HT-29 (cell line): ENCODE measurements around the gene MTMR2. TPM values are rescaled to one million over a fixed set of nuclear protein-coding genes. Genes with fewer than 3 reads are reported as not detected.

Source experiments
- DNase-seq: peaks from one replicate; pipeline ENCODE4 v3.0.0-alpha.2; 2015; ENCODE audit warnings: low spot score
- total RNA-seq: library from RNA; depleted of rRNA; stranded (reverse); fragments of >200 nt; shearing (Covaris generic); gene quantifications from 2 replicates; pipeline ENCODE4 v1.2.3, GENCODE V29; 2014

Gene MTMR2
- total RNA-seq, 1 experiment from 2014 or later, result 22.2 TPM

GRCh38 chr11:95918056-95918455 lies 5.9 kb downstream of the MTMR2 start:
- no peak for DNase-seq

GRCh38 chr11:95917193-95918036 lies 6.5 kb downstream of the MTMR2 start:
- DNase-seq, result peak; percentile 77

GRCh38 chr11:95916049-95916448 lies 7.9 kb downstream of the MTMR2 start:
- DNase-seq, result no peak

GRCh38 chr11:95915051-95915450 lies 8.9 kb downstream of the MTMR2 start:
- DNase-seq, result no peak

- no peak for DNase-seq
Observed at GRCh38 chr11:95913830-95914615, 9.9 kb downstream of the MTMR2 start.

GRCh38 chr11:95912902-95913560 lies 10.9 kb downstream of the MTMR2 start:
- no peak for DNase-seq

GRCh38 chr11:95911369-95911759 lies 12.5 kb downstream of the MTMR2 start:
- no peak for DNase-seq

GRCh38 chr11:95910638-95911368 lies 13.1 kb downstream of the MTMR2 start:
- DNase-seq, result no peak

- no peak for DNase-seq
Observed at GRCh38 chr11:95908826-95909225, 15.1 kb downstream of the MTMR2 start.

- no peak for DNase-seq
Observed at GRCh38 chr11:95907476-95907875, 16.4 kb downstream of the MTMR2 start.

GRCh38 chr11:95904009-95904650 lies 19.8 kb downstream of the MTMR2 start:
- DNase-seq, result no peak

- DNase-seq, result no peak
Observed at GRCh38 chr11:95898782-95899181, 25.1 kb downstream of the MTMR2 start.

GRCh38 chr11:95897731-95898130 lies 26.2 kb downstream of the MTMR2 start:
- DNase-seq, result no peak

- no peak for DNase-seq
Observed at GRCh38 chr11:95895815-95896214, 28.1 kb downstream of the MTMR2 start.

GRCh38 chr11:95892892-95893570 lies 30.9 kb downstream of the MTMR2 start:
- no peak for DNase-seq

- DNase-seq, result no peak
Observed at GRCh38 chr11:95892492-95892891, 31.4 kb downstream of the MTMR2 start.

GRCh38 chr11:95891423-95892170 lies 32.3 kb downstream of the MTMR2 start:
- DNase-seq, result no peak

GRCh38 chr11:95888852-95889251 lies 35.1 kb downstream of the MTMR2 start:
- DNase-seq, result no peak

- no peak for DNase-seq
Observed at GRCh38 chr11:95888439-95888838, 35.5 kb downstream of the MTMR2 start.

GRCh38 chr11:95886462-95886861 lies 37.4 kb downstream of the MTMR2 start:
- no peak for DNase-seq
